Psoas muscle (tissue), 8 donors: ENCODE data around the gene TMEM203. TPM values are rescaled to one million over a fixed set of nuclear protein-coding genes. Genes with fewer than 3 reads are reported as not detected.
"Not testable (repeated sequence)": the region's sequence is repeated elsewhere in the genome, so short reads cannot be mapped to it uniquely, and the experiment has no call there.

ENCODE experiments used
- ATAC-seq, 4 donors: fragments of 200-7000 bp; cut with Tn5 transposase; one replicate each; pipeline ENCODE4 v1.9.1; 2020; ENCODE audit warnings: moderate library complexity in 3 of 4, mild to moderate bottlenecking in 2 of 4
- DNase-seq, 2 donors: peaks; one replicate each; pipeline ENCODE4 v3.0.0-alpha.2; 2020
- H3K27ac ChIP-seq: fragments of 200-600 bp; one replicate; pipeline ENCODE4 v1.8.0; 2022
- H3K27me3 ChIP-seq, 3 donors: fragments of 200-600 bp in 1 of 3; one replicate each; pipeline versions ENCODE4 v1.6.1 to v1.8.0; 2013 to 2022; ENCODE audit warnings: low read length in 2 of 3, mild to moderate bottlenecking in 2 of 3, moderate library complexity in 1 of 3; ENCODE audit not compliant: insufficient read depth in 3 of 3
- H3K36me3 ChIP-seq, 2 donors: fragments of 200-600 bp in 1 of 2; one replicate each; pipeline versions ENCODE4 v1.6.1 to v1.8.0; 2013 to 2022; ENCODE audit warnings: low read depth in 1 of 2, mild to moderate bottlenecking in 1 of 2, moderate library complexity in 1 of 2; ENCODE audit not compliant: insufficient read depth in 1 of 2
- H3K4me1 ChIP-seq: fragments of 200-600 bp; one replicate; pipeline ENCODE4 v1.8.0; 2022
- H3K4me3 ChIP-seq: fragments of 200-600 bp; one replicate; pipeline ENCODE4 v1.8.0; 2022; ENCODE audit warnings: mild to moderate bottlenecking
- H3K9me3 ChIP-seq: fragments of 200-600 bp; one replicate; pipeline ENCODE4 v1.8.0; 2022
- CTCF ChIP-seq: fragments of 200-600 bp; IDR thresholded peaks from one replicate; pipeline ENCODE4 v1.8.0; 2022; ENCODE audit warnings: antibody characterized with exemption
- WGBS, 3 donors: extraction: QIAGEN DNeasy Blood & Tissue Kit; methylation state at CpG; one replicate each; pipeline versions ENCODE4 v1.1.6 to v1.1.7; 2013; 5-methylcytosine and 5-hydroxymethylcytosine counted together
- intact Hi-C, 2 donors: fragments of 100-400 bp; cut with DNase I; formaldehyde crosslinking; loops; one replicate each; pipeline versions ENCODE4 v1.11.0 to v1.14.2; 2022
- polyA plus RNA-seq, 3 donors: library from polyadenylated mRNA; stranded (reverse); fragments of 200-250 nt; gene quantifications; one replicate each; pipeline ENCODE4 v1.2.3, GENCODE V29; 2013
- total RNA-seq, 4 donors: library from RNA; stranded (reverse); fragmentation: NEBNext Ultra II Directional in 2 of 4; extraction: Animal tissue kit (Norgen Biotek cat#: 25700) in 2 of 4; gene quantifications; one replicate each; pipeline versions ENCODE4 v1.2.1 to v1.2.4, GENCODE V29; 2021 to 2023
- donor health status: healthy with polysubstance abuse.
- donor health status: DM: no; HTN: no; CAD: no; lungs with moderate emphysema.
- donor health status: Bipolar disorder and iron deficiency.
- donor health status: healthy.
- donor health status: DM: yes; HTN: yes; CAD: no.
- donor health status: DM: no; HTN: no; CAD: no.
- donor health status: DM: no; HTN: no; CAD: no.
- donor health status: DM: yes; HTN: yes; CAD: no.

TMEM203 gene
- total and polyA plus RNA-seq, 7 donors, result 30.6 to 71.6 (median 36.9) TPM

GRCh38 chr9:137243626-137244485, 38.4 kb upstream of the TMEM203 start:
- peak overlapping the region; percentile 58 for H3K27ac ChIP-seq
- WGBS, 3 donors, result 59 to 71% (median 66%) methylated on average over 15 of the region's 15 CpGs
- H3K4me1 ChIP-seq, result peaks cover 48% of the 10 kb centered on the region

GRCh38 chr9:137243266-137243625, 37.8 kb upstream of the TMEM203 start:
- H3K9me3 ChIP-seq, intact Hi-C loops, DNase-seq, ATAC-seq, H3K27me3 ChIP-seq: not testable (repeated sequence)
- Histone ChIP-seq H3K4me3 (peak overlapping the region; percentile 97), H3K36me3 (peaks cover 0 to 23% of the 10 kb centered on the region in 2 donors), H3K27ac (peak overlapping the region; percentile 58), H3K4me1 (peaks cover 54% of the 10 kb centered on the region)
- 88 to 95% (median 91%) methylated on average over 13 to 18 of the region's 18 CpGs for WGBS, 3 donors

More at GRCh38 chr9:137243626-137244485, 38.4 kb upstream of the TMEM203 start:
- H3K9me3 ChIP-seq, result no peaks in the 10 kb centered on the region
- peaks cover 0 to 23% of the 10 kb centered on the region in 2 donors for H3K36me3 ChIP-seq
- intact Hi-C loops, result no loop called here
- ATAC-seq (no peak), DNase-seq (no peak)
- H3K27me3 ChIP-seq, result no peaks in the 10 kb centered on the region
- H3K4me3 ChIP-seq, result peak overlapping the region; percentile 97
- no peak for TF ChIP-seq CTCF

GRCh38 chr9:137242269-137243203, 37.1 kb upstream of the TMEM203 start:
- Histone ChIP-seq H3K9me3 (no peaks in the 10 kb centered on the region), H3K36me3 (peaks cover 0 to 23% of the 10 kb centered on the region in 2 donors), H3K27ac (peak overlapping the region; percentile 98), H3K27me3 (no peaks in the 10 kb centered on the region), H3K4me3 (peak overlapping the region; percentile 97), H3K4me1 (peaks cover 55% of the 10 kb centered on the region)
- TF ChIP-seq CTCF, result no peak
- DNase-seq (no peak), ATAC-seq (no peak)
- intact Hi-C loops, result no loop called here
- WGBS, 3 donors, result 65 to 71% (median 66%) methylated on average over 36 of the region's 36 CpGs

- ATAC-seq (peak; percentile 23 to 48 (median 34)), DNase-seq (peak; percentile 79 to 88)
- Histone ChIP-seq H3K4me3 (peak overlapping the region; percentile 97), H3K9me3 (no peaks in the 10 kb centered on the region), H3K27me3 (no peaks in the 10 kb centered on the region), H3K36me3 (peaks cover 0 to 23% of the 10 kb centered on the region in 2 donors), H3K27ac (peak overlapping the region; percentile 98), H3K4me1 (peaks cover 62% of the 10 kb centered on the region)
- intact Hi-C loops, result no loop called here
- 1 to 2% (median 1%) methylated on average over 36 to 83 of the region's 83 CpGs for WGBS, 3 donors
- no peak for TF ChIP-seq CTCF
Observed at GRCh38 chr9:137241490-137242268, 36.2 kb upstream of the TMEM203 start.
